Suppressor macrophage (primary cell): ENCODE measurements around the gene SH3PXD2B.
"Not testable (repeated sequence)": the region's sequence is repeated elsewhere in the genome, so short reads cannot be mapped to it uniquely, and the experiment has no call there.

Experiments
- DNase-seq, 4 experiments: peaks; one replicate each; pipeline ENCODE4 v3.0.0-alpha.2; 2020 to 2022

The SH3PXD2B gene

DNA sequence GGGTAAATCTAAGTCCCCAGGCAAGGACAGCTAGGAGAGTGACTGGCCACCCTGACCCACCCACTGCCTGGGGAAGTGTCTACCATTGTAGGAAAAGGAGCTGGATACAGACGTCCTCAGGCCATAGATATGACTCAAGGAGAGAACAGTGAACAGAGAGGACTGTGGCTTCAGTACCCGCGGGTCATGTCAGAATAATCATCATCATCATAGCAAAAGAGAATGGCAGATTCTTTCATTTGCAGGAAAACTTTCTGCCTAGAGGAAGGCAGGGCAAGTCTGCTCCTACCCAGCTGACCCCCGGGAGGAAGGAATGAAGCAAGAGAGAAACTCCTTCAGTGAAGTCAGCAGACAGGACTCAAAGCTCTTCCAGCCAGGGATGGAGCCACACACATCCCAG is 118.6 kb downstream of the SH3PXD2B start:
- no peak for DNase-seq

- DNase-seq, result no peak
These were observed 119.7 kb downstream of the SH3PXD2B start for GRCh38 chr5:172334641-172335040.

DNA sequence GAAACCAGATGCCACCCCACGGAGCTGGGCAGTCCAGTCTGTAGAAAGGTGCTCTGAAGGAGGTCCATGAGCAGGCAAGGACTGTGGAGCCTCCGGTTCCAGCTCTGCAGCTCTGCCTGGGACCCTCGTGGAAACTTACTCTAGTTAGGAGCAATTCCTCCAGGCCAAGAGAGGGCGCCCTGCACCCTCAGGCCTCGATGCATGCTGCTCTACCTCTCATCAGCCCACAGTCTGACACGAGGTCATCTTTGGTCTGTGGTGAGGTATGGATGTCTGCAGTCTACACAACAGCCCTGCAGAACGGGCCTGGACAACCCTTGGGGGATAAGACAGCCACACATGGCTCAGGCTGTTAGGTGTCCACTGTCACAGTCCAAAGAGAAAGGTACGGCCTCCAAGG is 120.1 kb downstream of the SH3PXD2B start:
- DNase-seq, result peak in 3 of 4 experiments; percentile 21 to 27 (median 25)

DNA sequence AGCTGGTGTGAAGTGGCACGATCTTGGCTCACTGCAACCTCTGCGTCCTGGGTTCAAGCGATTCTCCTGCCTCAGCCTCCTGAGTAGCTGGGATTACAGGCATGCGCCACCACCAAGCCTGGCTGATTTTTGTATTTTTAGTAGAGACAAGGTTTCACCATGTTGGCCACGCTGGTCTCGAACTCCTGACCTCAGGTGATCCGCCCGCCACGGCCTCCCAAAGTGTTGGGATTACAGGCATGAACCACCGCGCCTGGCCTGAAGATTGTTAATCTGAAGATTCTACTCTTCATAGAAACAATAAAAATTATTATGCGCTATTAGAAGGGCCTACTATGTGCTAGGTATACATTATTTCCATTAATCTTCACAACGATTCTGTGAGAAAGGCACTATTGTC is 127.4 kb downstream of the SH3PXD2B start:
- DNase-seq, result not testable (repeated sequence)

DNA sequence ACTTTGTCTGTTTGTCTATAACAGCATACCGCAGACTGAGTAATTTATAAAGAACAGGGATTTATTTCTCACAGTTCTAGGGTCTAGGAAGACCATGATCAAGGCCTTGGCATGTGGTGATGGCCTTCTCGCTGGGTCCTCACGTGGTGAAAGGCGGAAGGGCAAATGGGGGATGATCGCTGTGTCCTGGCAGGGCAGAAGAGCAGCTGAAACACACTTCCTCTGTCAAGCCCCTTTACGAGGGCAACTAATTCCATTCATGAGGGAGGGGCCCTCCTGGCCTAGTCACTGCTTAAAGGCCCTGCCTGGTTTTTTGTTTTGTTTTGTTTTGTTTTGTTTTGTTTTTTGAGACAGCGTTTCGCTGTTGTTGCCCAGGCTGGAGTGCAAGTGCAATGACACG is 128.9 kb downstream of the SH3PXD2B start:
- DNase-seq, result no peak

DNA sequence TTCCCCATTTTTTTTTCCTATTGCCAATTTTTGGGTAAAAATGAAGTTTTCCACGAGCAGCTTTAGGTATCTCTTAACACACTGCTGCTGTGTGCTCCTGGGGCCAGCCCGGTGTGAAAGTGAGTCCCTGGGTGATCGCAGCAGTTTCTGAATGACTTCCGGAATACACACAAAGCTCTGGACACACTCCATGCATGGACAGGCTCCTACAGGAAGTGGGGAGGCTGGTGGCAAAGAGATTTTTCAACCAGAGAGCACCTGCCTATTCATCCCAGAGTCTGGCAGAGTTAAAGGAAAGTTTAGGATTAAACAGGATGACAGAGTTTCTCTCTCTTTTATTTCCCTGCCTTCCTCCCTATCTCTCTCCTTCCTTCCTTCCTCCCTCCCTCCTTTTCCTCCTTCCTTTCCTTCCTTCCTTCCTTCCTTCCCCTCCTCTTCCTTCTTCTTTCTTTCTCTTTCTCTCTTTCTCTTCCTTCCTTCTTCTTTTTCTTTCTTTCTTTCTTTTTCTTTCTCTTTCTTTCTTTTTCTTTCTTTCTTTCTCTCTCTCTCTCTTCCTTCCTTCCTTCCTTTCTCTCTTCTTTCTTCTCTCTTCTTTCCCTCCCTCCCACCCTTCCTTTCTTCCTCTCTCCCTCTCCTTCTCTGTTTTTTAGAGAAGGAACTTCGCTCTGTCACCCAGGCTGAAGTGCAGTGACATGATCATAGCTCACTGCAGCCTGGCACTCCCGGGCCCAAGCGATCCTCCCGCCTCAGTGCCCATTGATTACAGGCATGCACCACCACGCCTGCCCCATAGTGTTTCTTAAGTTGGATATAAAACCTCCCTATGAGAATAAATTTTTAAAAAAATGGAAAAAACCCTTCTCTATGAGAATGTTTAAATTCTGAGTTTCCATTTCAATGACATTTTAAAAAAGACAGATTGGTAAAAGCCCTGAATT is 132.0 kb downstream of the SH3PXD2B start:
- no peak for DNase-seq

- no peak for DNase-seq
These were observed 132.7 kb downstream of the SH3PXD2B start for GRCh38 chr5:172321593-172321992.

GRCh38 chr5:172319708-172320441 is 134.4 kb downstream of the SH3PXD2B start:
- no peak for DNase-seq

DNA sequence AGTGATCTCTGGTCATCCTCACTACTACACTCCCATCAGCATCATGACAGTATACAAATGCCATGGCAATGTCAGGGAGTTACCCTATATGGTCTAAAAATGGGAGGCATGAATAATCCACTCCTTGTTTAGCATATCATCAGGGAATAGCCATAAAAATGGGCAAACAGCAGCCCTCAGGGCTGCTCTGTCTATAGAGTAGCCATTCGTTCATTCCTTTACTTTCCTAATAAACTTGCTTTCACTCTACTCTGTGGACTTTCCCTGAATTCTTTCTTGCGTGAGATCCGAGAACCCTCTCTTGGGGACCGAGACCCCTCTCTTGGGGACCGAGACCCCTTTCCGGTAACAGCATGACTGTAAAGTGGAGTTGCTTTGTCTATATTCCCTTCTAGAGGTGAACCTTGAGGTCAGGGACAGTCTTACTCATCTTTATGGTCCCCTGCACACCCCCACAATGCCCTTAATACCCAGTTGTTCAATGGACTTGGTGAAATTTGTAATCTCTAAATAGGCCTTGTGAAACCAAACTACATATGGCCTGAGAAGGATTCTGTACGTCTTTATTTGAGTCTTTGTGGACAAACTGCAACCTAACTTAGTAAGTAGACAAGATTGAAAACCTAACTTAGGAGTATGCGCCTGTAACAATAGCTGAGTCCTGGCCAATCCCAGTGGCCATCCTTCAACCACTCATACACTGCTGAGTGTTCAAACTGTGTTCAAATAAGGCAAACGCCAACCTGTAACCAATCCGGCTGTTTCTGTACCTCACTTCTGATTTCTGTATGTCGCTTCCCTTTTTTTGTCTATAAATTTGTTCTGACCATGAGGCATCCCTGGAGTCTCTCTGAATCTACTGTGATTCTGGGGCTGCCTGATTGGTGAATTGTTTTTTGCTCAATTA is 138.5 kb downstream of the SH3PXD2B start:
- no peak for DNase-seq

- peak in 3 of 4 experiments; percentile 10 to 20 (median 16) for DNase-seq
These were observed 140.4 kb downstream of the SH3PXD2B start for GRCh38 chr5:172313915-172314314.

DNA sequence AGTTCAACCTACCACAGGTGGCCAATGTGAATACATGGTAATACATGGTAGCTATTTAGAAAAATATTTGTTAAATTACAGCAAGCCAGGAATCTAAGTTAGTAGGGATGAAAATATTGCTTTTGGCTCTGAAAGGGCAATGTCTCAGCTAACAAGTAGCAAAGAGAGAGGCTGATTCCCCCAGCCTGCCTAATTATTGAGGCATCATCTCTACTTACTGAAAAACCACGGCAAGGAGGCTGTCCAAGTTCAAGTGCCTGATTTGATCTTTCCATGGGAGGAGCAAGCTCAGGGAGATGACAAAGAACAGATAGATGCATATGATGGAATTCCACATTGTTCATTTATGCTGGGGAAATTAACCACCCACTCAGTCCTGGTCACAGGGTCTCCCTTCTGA is 142.0 kb downstream of the SH3PXD2B start:
- DNase-seq, result no peak

- DNase-seq, result no peak
These were observed 142.7 kb downstream of the SH3PXD2B start for GRCh38 chr5:172311605-172312004.

DNA sequence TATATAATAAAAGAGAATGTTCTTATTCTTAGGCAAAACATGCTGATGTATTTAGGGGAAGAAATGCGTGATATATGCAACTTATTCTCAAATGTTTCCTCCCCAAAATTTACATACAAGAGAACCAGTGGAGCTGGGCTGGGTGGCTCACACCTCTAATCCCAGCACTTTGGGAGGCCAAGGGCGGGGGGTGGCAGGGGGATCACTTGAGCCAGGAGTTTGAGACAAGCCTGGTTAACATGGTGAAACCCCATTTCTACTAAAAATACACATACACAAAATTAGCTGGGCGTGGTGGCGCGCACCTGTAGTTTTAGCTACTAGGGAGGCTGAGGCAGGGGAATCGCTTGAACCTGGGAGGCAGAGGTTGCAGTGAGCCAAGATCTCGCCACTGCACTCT is 143.3 kb downstream of the SH3PXD2B start:
- no peak for DNase-seq

GRCh38 chr5:172305380-172305779 is 148.9 kb downstream of the SH3PXD2B start:
- no peak for DNase-seq

GRCh38 chr5:172303572-172304335 is 150.6 kb downstream of the SH3PXD2B start:
- DNase-seq, result peak in 2 of 4 experiments; percentile 15 to 20

DNA sequence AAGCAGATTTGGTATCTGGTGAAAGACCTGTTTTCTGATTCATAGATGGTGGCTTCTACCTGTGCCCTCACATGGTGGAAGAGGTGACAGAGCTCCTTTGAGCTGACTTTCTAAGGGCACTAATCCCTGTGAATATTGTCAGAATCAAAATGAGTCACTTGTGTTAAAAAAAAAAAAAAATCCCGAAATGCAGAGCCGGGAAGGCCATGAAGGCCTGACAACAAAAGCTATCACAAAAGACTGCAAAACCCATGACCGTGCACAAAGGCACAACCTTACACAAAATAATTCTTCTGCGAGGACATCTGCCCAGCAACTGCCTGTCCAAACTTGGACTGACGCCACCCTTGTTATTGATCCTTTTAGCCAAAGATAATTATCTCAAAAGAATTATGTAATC is 151.2 kb downstream of the SH3PXD2B start:
- no peak for DNase-seq

DNA sequence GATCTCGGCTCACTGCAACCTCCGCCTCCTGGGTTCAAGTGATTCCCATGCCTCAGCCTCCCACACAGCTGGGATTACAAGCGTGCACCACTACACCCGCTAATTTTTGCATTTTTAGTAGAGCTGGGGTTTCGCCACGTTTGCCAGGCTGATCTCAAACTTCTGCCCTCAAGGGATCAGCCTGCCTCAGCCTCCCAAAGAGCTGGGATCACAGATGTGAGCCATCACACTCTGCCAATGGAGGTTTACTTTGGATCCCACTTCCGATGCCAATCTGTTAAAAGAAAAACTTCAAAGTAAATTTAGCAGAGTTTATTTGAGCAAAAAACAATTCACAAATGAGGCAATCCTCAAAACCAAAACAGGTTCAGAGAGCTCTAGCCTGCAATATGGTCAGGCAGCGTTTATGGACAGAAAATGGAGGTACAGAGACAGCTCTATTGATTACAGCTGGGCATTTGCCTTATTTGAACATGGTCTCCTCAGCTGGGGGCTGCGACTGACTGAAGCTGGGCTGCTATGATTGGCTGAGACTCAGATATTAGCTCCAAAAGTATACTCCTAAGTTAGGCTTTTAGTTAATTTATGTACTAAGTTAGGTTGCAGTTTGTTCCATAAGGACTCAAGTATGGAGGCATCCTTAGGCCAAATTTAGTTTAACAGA is 152.1 kb downstream of the SH3PXD2B start:
- DNase-seq, result no peak

GRCh38 chr5:172299916-172300439 is 154.3 kb downstream of the SH3PXD2B start:
- DNase-seq, result no peak

DNA sequence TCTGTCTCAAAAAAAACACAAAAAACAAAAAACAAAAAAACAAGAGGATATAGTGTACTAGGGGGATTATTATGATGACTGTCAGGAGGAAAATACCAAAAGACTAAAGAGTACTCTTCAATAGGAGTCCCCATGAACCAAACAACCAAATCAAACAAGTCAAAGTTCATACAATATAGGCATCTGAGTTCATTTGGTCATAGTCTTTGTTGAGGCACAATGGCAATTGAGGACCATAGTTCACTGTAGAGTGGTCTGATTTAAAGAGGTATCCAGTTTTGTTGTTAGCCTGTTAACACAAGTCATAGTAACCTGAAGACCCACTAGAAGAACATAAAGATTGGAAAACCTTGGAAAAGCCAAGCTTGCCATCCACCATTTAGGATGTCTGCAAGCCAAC is 159.5 kb downstream of the SH3PXD2B start:
- DNase-seq, result no peak

- DNase-seq, result no peak
These were observed 160.5 kb downstream of the SH3PXD2B start for GRCh38 chr5:172293745-172294342.
